H9 (cell line): ENCODE measurements around the gene CYP27B1. TPM values are rescaled to one million over a fixed set of nuclear protein-coding genes. Genes with fewer than 3 reads are reported as not detected.

ENCODE experiments used
- DNase-seq: peaks from one replicate; pipeline ENCODE4 v3.0.0-alpha.2; 2017
- H2AFZ ChIP-seq: one replicate; pipeline ENCODE4 v1.6.1; 2013; ENCODE audit warnings: mild to moderate bottlenecking, low read length, control low read depth, moderate library complexity
- H2AK5ac ChIP-seq: 2 replicates; pipeline ENCODE4 v1.6.1; 2013; ENCODE audit warnings: low read length, control low read depth, mixed read lengths; ENCODE audit not compliant: insufficient read length
- H2BK120ac ChIP-seq: one replicate; pipeline ENCODE4 v1.6.1; 2013; ENCODE audit warnings: low read depth, mild to moderate bottlenecking, low read length, control low read depth, inconsistent platforms; ENCODE audit not compliant: poor library complexity, severe bottlenecking
- H2BK12ac ChIP-seq: 2 replicates; pipeline ENCODE4 v1.6.1; 2013; ENCODE audit warnings: low read length, control low read depth, mixed read lengths, low read depth; ENCODE audit not compliant: insufficient read length
- H2BK15ac ChIP-seq: 2 replicates; pipeline ENCODE4 v1.6.1; 2013; ENCODE audit warnings: low read depth, low read length, control low read depth
- H2BK20ac ChIP-seq: one replicate; pipeline ENCODE4 v1.6.1; 2013; ENCODE audit warnings: low read depth, mild to moderate bottlenecking, low read length, control low read depth, inconsistent platforms; ENCODE audit not compliant: poor library complexity, severe bottlenecking
- H2BK5ac ChIP-seq: 2 replicates; pipeline ENCODE4 v1.6.1; 2013; ENCODE audit warnings: low read length, control low read depth, mixed read lengths; ENCODE audit not compliant: insufficient read length
- H3K14ac ChIP-seq: 2 replicates; pipeline ENCODE4 v1.6.1; 2013; ENCODE audit warnings: low read length, control low read depth; ENCODE audit not compliant: insufficient read depth
- H3K18ac ChIP-seq: 2 replicates; pipeline ENCODE4 v1.6.1; 2013; ENCODE audit warnings: low read depth, mild to moderate bottlenecking, mixed read lengths, low read length, control low read depth; ENCODE audit not compliant: insufficient read length
- H3K23ac ChIP-seq: 2 replicates; pipeline ENCODE4 v1.6.1; 2013; ENCODE audit warnings: low read length, control low read depth, mixed read lengths, low read depth; ENCODE audit not compliant: insufficient read length
- H3K23me2 ChIP-seq: 2 replicates; pipeline ENCODE4 v1.6.1; 2013; ENCODE audit warnings: low read depth, mild to moderate bottlenecking, mixed read lengths, low read length, control low read depth; ENCODE audit not compliant: insufficient read length, poor library complexity, severe bottlenecking
- H3K27ac ChIP-seq: 2 replicates; pipeline ENCODE4 v1.5.1; 2013; ENCODE audit warnings: low read length, control low read depth, mixed read lengths, low read depth; ENCODE audit not compliant: insufficient read length
- H3K27me3 ChIP-seq: 2 replicates; pipeline ENCODE4 v1.6.1; 2013; ENCODE audit warnings: low read length, control low read depth, inconsistent platforms; ENCODE audit not compliant: insufficient read depth
- H3K4ac ChIP-seq: 2 replicates; pipeline ENCODE4 v1.6.1; 2013; ENCODE audit warnings: low read depth, mild to moderate bottlenecking, control low read depth, inconsistent platforms, low read length, moderate library complexity
- H3K4me1 ChIP-seq: 2 replicates; pipeline ENCODE4 v1.6.1; 2013; ENCODE audit warnings: low read length, control low read depth, inconsistent platforms; ENCODE audit not compliant: insufficient read depth
- H3K4me2 ChIP-seq: 2 replicates; pipeline ENCODE4 v1.6.1; 2013; ENCODE audit warnings: low read length, control low read depth, mixed read lengths; ENCODE audit not compliant: insufficient read length, insufficient read depth
- H3K56ac ChIP-seq: 2 replicates; pipeline ENCODE4 v1.6.1; 2013; ENCODE audit warnings: low read depth, mild to moderate bottlenecking, mixed read lengths, low read length, control low read depth; ENCODE audit not compliant: insufficient read length
- H3K79me1 ChIP-seq: 2 replicates; pipeline ENCODE4 v1.6.1; 2013; ENCODE audit warnings: low read depth, mild to moderate bottlenecking, moderate library complexity, low read length, control low read depth, inconsistent platforms; ENCODE audit not compliant: insufficient read depth, poor library complexity, severe bottlenecking
- H3K79me2 ChIP-seq: 2 replicates; pipeline ENCODE4 v1.6.1; 2013; ENCODE audit warnings: low read length, control low read depth, inconsistent platforms; ENCODE audit not compliant: insufficient read depth
- H3K9ac ChIP-seq: 2 replicates; pipeline ENCODE4 v1.6.1; 2013; ENCODE audit warnings: low read length, control low read depth, mixed read lengths; ENCODE audit not compliant: insufficient read length; ENCODE audit errors: extremely low read depth
- H3K9me3 ChIP-seq: one replicate; pipeline ENCODE4 v1.6.1; 2013; ENCODE audit warnings: low read depth, low read length, inconsistent platforms; ENCODE audit not compliant: control insufficient read depth
- H3T11ph ChIP-seq: one replicate; pipeline ENCODE4 v1.6.1; 2013; ENCODE audit warnings: mild to moderate bottlenecking, low read length, control low read depth, inconsistent platforms
- H4K20me1 ChIP-seq: one replicate; pipeline ENCODE4 v1.6.1; 2013; ENCODE audit not compliant: control insufficient read depth, insufficient read length, insufficient read depth
- H4K5ac ChIP-seq: 2 replicates; pipeline ENCODE4 v1.6.1; 2013; ENCODE audit warnings: low read depth, mild to moderate bottlenecking, mixed read lengths, low read length, control low read depth; ENCODE audit not compliant: insufficient read length
- H4K8ac ChIP-seq: replicated peaks from 2 replicates; pipeline ENCODE4 v1.6.1; 2013; ENCODE audit warnings: low read length, control low read depth, mixed read lengths, low read depth; ENCODE audit not compliant: insufficient read length
- H4K91ac ChIP-seq: 2 replicates; pipeline ENCODE4 v1.6.1; 2013; ENCODE audit warnings: low read depth, mild to moderate bottlenecking, moderate library complexity, mixed read lengths, low read length, control low read depth; ENCODE audit not compliant: insufficient read length
- H3K27ac Mint-ChIP-seq, 3 experiments: 2 replicates in 2 of 3; 3 replicates in 1 of 3; pipeline ENCODE4 v1.8.0; 2020 to 2021; ENCODE audit warnings: mixed read lengths in 3 of 3, mild to moderate bottlenecking in 1 of 3, moderate library complexity in 1 of 3
- H3K27me3 Mint-ChIP-seq: 2 replicates; pipeline ENCODE4 v1.8.0; 2021; ENCODE audit warnings: low read depth, mild to moderate bottlenecking, moderate library complexity, mixed read lengths
- H3K36me3 Mint-ChIP-seq, 3 experiments: 2 replicates in 2 of 3; 3 replicates in 1 of 3; pipeline ENCODE4 v1.8.0; 2020 to 2021; ENCODE audit warnings: low read depth in 3 of 3, mixed read lengths in 3 of 3; ENCODE audit not compliant: insufficient read depth in 1 of 3
- H3K4me1 Mint-ChIP-seq, 2 experiments: 2 replicates each; pipeline ENCODE4 v1.8.0; 2020; ENCODE audit warnings: mixed read lengths in 2 of 2
- H3K4me3 Mint-ChIP-seq, 2 experiments: 2 replicates in 1 of 2; 3 replicates in 1 of 2; pipeline ENCODE4 v1.8.0; 2020 to 2021; ENCODE audit warnings: mild to moderate bottlenecking in 2 of 2, mixed read lengths in 2 of 2, moderate library complexity in 1 of 2
- H3K9me3 Mint-ChIP-seq, 2 experiments: 2 replicates in 1 of 2; 3 replicates in 1 of 2; pipeline ENCODE4 v1.8.0; 2020; ENCODE audit warnings: mild to moderate bottlenecking in 2 of 2, mixed read lengths in 2 of 2, moderate library complexity in 1 of 2
- WGBS: extraction: QIAGEN DNeasy Blood & Tissue Kit; methylation state at CpG from one replicate; pipeline ENCODE4 v1.1.7; 2013; ENCODE audit warnings: missing lambda C conversion rate, low lambda C conversion rate, mixed read lengths; ENCODE audit not compliant: insufficient read length; ENCODE audit errors: extremely low coverage; 5-methylcytosine and 5-hydroxymethylcytosine counted together
- total RNA-seq: library from RNA; stranded (reverse); gene quantifications from 2 replicates; pipeline ENCODE4 v1.2.1, GENCODE V29; 2021
- TF ChIP-seq, protein P1 (sequence below): fragments of 200-600 bp; sonication (generic); conservative IDR thresholded peaks from 3 replicates; pipeline ENCODE4 v1.8.0; 2021; ENCODE audit warnings: antibody characterized with exemption, mild to moderate bottlenecking

Gene CYP27B1
- total RNA-seq, 1 experiment from 2014 or later: 6.1 TPM

DNA sequence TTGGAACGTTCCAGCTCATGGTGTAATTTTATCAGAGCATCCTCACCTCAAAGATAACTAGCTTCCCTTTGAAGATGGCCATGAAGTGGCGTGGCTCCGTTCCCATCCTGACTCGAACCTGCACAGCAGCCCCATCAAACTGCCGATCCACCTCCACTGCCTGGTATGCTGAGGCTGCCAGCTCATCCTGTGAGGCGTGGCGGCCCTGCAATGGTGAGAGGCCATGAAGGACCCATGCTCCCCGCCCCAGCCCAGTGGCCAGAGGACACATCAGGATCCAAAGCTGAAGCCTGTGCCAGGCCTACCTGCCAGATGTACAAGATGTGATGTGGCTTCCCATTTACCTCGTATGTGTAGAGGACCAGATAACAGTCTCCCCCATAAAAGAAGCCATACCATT, 40.4 kb upstream of the CYP27B1 start:
- Histone ChIP-seq H3T11ph (no peak overlapping the region), H3K9ac (no peak overlapping the region), H2BK5ac (no peak overlapping the region), H3K79me2 (no peaks in the 10 kb centered on the region), H3K4me1 (no peaks in the 10 kb centered on the region; the same call in 1 of the 2 replicates), H4K8ac (no peak overlapping the region), H3K23me2 (no peaks in the 10 kb centered on the region), H3K27me3 (no peaks in the 10 kb centered on the region), H3K23ac (no peak overlapping the region), H4K5ac (no peak overlapping the region), H2BK12ac (no peak overlapping the region), H3K9me3 (no peaks in the 10 kb centered on the region), H3K56ac (no peak overlapping the region), H3K4ac (no peak overlapping the region), H2AFZ (no peak overlapping the region), H3K14ac (no peak overlapping the region), H4K91ac (no peak overlapping the region), H2BK20ac (no peak overlapping the region), H3K18ac (no peak overlapping the region), H2BK120ac (no peak overlapping the region), H4K20me1 (no peaks in the 10 kb centered on the region), H2AK5ac (no peak overlapping the region), H3K27ac (no peak overlapping the region), H3K4me2 (no peak overlapping the region), H3K79me1 (no peaks in the 10 kb centered on the region), H2BK15ac (no peak overlapping the region)
- H3K4me3 Mint-ChIP-seq: no peak overlapping the region
- WGBS: no CpG with 5 or more reads among the region's 9 CpGs
- H3K4me1 Mint-ChIP-seq: peaks cover 2 to 3% of the 10 kb centered on the region in 2 experiments; a peak in 3 of 4 replicates
- TF ChIP-seq, protein P1, sequence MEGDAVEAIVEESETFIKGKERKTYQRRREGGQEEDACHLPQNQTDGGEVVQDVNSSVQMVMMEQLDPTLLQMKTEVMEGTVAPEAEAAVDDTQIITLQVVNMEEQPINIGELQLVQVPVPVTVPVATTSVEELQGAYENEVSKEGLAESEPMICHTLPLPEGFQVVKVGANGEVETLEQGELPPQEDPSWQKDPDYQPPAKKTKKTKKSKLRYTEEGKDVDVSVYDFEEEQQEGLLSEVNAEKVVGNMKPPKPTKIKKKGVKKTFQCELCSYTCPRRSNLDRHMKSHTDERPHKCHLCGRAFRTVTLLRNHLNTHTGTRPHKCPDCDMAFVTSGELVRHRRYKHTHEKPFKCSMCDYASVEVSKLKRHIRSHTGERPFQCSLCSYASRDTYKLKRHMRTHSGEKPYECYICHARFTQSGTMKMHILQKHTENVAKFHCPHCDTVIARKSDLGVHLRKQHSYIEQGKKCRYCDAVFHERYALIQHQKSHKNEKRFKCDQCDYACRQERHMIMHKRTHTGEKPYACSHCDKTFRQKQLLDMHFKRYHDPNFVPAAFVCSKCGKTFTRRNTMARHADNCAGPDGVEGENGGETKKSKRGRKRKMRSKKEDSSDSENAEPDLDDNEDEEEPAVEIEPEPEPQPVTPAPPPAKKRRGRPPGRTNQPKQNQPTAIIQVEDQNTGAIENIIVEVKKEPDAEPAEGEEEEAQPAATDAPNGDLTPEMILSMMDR: no peak
- no peaks in the 10 kb centered on the region for H3K9me3 Mint-ChIP-seq
- peaks cover 0 to 11% (median 3%) of the 10 kb centered on the region in 3 experiments; a peak in 3 of 7 replicates for H3K36me3 Mint-ChIP-seq
- DNase-seq: no peak
- H3K27ac Mint-ChIP-seq: no peak overlapping the region
- no peaks in the 10 kb centered on the region for H3K27me3 Mint-ChIP-seq
